CD4-positive, alpha-beta T cell (primary cell): Measurements from ENCODE around the gene DNER. TPM values are rescaled to one million over a fixed set of nuclear protein-coding genes. Genes with fewer than 3 reads are reported as not detected.

Experiments used
- ATAC-seq: fragments of 200-7000 bp; cut with Tn5 transposase; one replicate; pipeline ENCODE4 v1.10.0; 2022; ENCODE audit warnings: mild to moderate bottlenecking; ENCODE audit not compliant: poor library complexity
- CTCF ChIA-PET: fragments of 350-600 bp; sonication (Branson Sonifier 250); formaldehyde crosslinking; loops from one replicate; lab custom pipeline; 2021; ENCODE audit warnings: antibody characterized with exemption, inconsistent platforms; lab: Charles Lee
- POLR2A ChIA-PET: fragments of 350-600 bp; sonication (Branson Sonifier 250); formaldehyde crosslinking; loops from one replicate; lab custom pipeline; 2021; ENCODE audit warnings: antibody characterized with exemption, inconsistent platforms; lab: Charles Lee
- DNase-seq, 14 experiments: peaks; one replicate each; pipeline ENCODE4 v3.0.0-alpha.2; 2013 to 2020; ENCODE audit warnings: mixed read lengths in 2 of 14
- H3K27ac ChIP-seq, 2 donors: one replicate each; pipeline versions ENCODE4 v1.5.1 to v1.7.0; 2013; ENCODE audit warnings: low read length in 2 of 2, low read depth in 1 of 2, mild to moderate bottlenecking in 1 of 2
- H3K27me3 ChIP-seq, 2 experiments: 1 replicate in 1 of 2; 2 replicates in 1 of 2; pipeline versions ENCODE4 v1.6.1 to v1.7.0; 2013; ENCODE audit warnings: low read length in 2 of 2, control low read depth in 1 of 2, mild to moderate bottlenecking in 1 of 2, moderate library complexity in 1 of 2; ENCODE audit not compliant: insufficient read depth in 2 of 2, control insufficient read depth in 1 of 2
- H3K36me3 ChIP-seq: one replicate; pipeline ENCODE4 v1.6.1; 2013; ENCODE audit warnings: low read length, control low read depth; ENCODE audit not compliant: insufficient read depth
- H3K4me1 ChIP-seq: one replicate; pipeline ENCODE4 v1.6.1; 2013; ENCODE audit warnings: low read length, control low read depth; ENCODE audit not compliant: insufficient read depth
- H3K4me3 ChIP-seq: one replicate; pipeline ENCODE4 v1.5.1; 2013; ENCODE audit warnings: mild to moderate bottlenecking, low read length, moderate library complexity
- H3K9me3 ChIP-seq, 2 experiments: 1 replicate in 1 of 2; 2 replicates in 1 of 2; pipeline versions ENCODE4 v1.6.1 to v1.7.0; 2013; ENCODE audit warnings: low read length in 2 of 2, mild to moderate bottlenecking in 2 of 2, control low read depth in 1 of 2, moderate library complexity in 1 of 2; ENCODE audit not compliant: control insufficient read depth in 1 of 2, insufficient read depth in 1 of 2
- H3K27ac Mint-ChIP-seq: one replicate; pipeline ENCODE4 v1.8.0; 2020; ENCODE audit warnings: mixed read lengths
- H3K27me3 Mint-ChIP-seq: one replicate; pipeline ENCODE4 v1.8.0; 2021; ENCODE audit warnings: mixed read lengths
- H3K36me3 Mint-ChIP-seq: one replicate; pipeline ENCODE4 v1.8.0; 2021; ENCODE audit warnings: low read depth, mixed read lengths
- H3K4me1 Mint-ChIP-seq: one replicate; pipeline ENCODE4 v1.8.0; 2021; ENCODE audit warnings: low read depth, mixed read lengths
- H3K4me3 Mint-ChIP-seq: one replicate; pipeline ENCODE4 v1.8.0; 2020; ENCODE audit warnings: mild to moderate bottlenecking, mixed read lengths
- H3K9me3 Mint-ChIP-seq: one replicate; pipeline ENCODE4 v1.8.0; 2020; ENCODE audit warnings: mixed read lengths
- CTCF ChIP-seq: fragments of 200-600 bp; IDR thresholded peaks from one replicate; pipeline ENCODE4 v1.8.0; 2022; ENCODE audit warnings: antibody characterized with exemption, mild to moderate bottlenecking
- intact Hi-C, 2 experiments: fragments of 100-400 bp; cut with DNase I in 1 of 2; cut with micrococcal nuclease in 1 of 2; formaldehyde crosslinking; loops; one replicate each; pipeline versions ENCODE4 v1.15.1 to v1.9.0; 2023 to 2025; cut with DNase I, micrococcal nuclease
- total RNA-seq, 174 experiments: library from RNA in 2 of 174; stranded (reverse) in 2 of 174; gene quantifications; one replicate each; pipeline ENCODE4 v1.2.3 and lab custom pipeline; 2021 to 2026

DNER gene
- total RNA-seq, 2 experiments from 2014 or later: not detected

GRCh38 chr2:229335330-229335729 lies 379.0 kb downstream of the DNER start:
- no peak overlapping the region for H3K27ac ChIP-seq
- no peaks in the 10 kb centered on the region for H3K27me3 ChIP-seq
- H3K36me3 ChIP-seq: no peaks in the 10 kb centered on the region
- no peaks in the 10 kb centered on the region for H3K4me1 ChIP-seq
- Mint-ChIP-seq H3K27me3 (peaks cover 5% of the 10 kb centered on the region), H3K4me3 (no peak overlapping the region), H3K36me3 (no peaks in the 10 kb centered on the region), H3K4me1 (no peaks in the 10 kb centered on the region), H3K9me3 (no peaks in the 10 kb centered on the region), H3K27ac (no peak overlapping the region)
- ATAC-seq (no peak), DNase-seq (no peak)
- POLR2A ChIA-PET: no interaction called here
- H3K4me3 ChIP-seq: no peak overlapping the region
- CTCF ChIA-PET: no interaction called here
- intact Hi-C loops: no loop called here
- no peak for TF ChIP-seq CTCF
- peaks cover 0 to 4% of the 10 kb centered on the region in 2 experiments for H3K9me3 ChIP-seq

GRCh38 chr2:229330952-229331351 lies 383.4 kb downstream of the DNER start:
- Histone ChIP-seq H3K27ac (no peak overlapping the region), H3K27me3 (no peaks in the 10 kb centered on the region), H3K36me3 (no peaks in the 10 kb centered on the region), H3K4me1 (no peaks in the 10 kb centered on the region), H3K9me3 (no peaks in the 10 kb centered on the region), H3K4me3 (no peak overlapping the region)
- TF ChIP-seq CTCF: no peak
- intact Hi-C loops: no loop called here
- Mint-ChIP-seq H3K36me3 (no peaks in the 10 kb centered on the region), H3K9me3 (no peaks in the 10 kb centered on the region), H3K4me1 (no peaks in the 10 kb centered on the region), H3K27me3 (peaks cover 5% of the 10 kb centered on the region), H3K27ac (no peak overlapping the region), H3K4me3 (no peak overlapping the region)
- ATAC-seq (no peak), DNase-seq (peak in 3 of 14 experiments; percentile 23 to 64 (median 55))
- ChIA-PET CTCF (no interaction called here), POLR2A (no interaction called here)

- H3K36me3 Mint-ChIP-seq: no peaks in the 10 kb centered on the region
- Histone ChIP-seq H3K27ac (no peak overlapping the region), H3K4me1 (no peaks in the 10 kb centered on the region), H3K4me3 (no peak overlapping the region), H3K27me3 (no peaks in the 10 kb centered on the region), H3K36me3 (no peaks in the 10 kb centered on the region), H3K9me3 (peaks cover 0 to 5% of the 10 kb centered on the region in 2 experiments)
- ChIA-PET CTCF (no interaction called here), POLR2A (no interaction called here)
- H3K27ac Mint-ChIP-seq: no peak overlapping the region
- no peak overlapping the region for H3K4me3 Mint-ChIP-seq
- peaks cover 2% of the 10 kb centered on the region for H3K9me3 Mint-ChIP-seq
- DNase-seq (no peak), ATAC-seq (no peak)
- intact Hi-C loops: no loop called here
- no peaks in the 10 kb centered on the region for H3K27me3 Mint-ChIP-seq
- TF ChIP-seq CTCF: no peak
- no peaks in the 10 kb centered on the region for H3K4me1 Mint-ChIP-seq
Measured at GRCh38 chr2:229319558-229319957, 394.8 kb downstream of the DNER start.
